Stimulated activated CD4-positive, alpha-beta T cell treated with anti-CD3 and anti-CD28 coated beads, Interleukin-4, amount 100 ng/mL, for 48 hours (primary cell): ENCODE measurements around the gene RNF25.
"Not testable (repeated sequence)": the region's sequence is repeated elsewhere in the genome, so short reads cannot be mapped to it uniquely, and the experiment has no call there.

Experiments used
- DNase-seq, 2 donors: peaks; one replicate each; pipeline ENCODE4 v3.0.0-alpha.2; 2020; ENCODE audit warnings: low read depth in 2 of 2

RNF25 gene, protein sequence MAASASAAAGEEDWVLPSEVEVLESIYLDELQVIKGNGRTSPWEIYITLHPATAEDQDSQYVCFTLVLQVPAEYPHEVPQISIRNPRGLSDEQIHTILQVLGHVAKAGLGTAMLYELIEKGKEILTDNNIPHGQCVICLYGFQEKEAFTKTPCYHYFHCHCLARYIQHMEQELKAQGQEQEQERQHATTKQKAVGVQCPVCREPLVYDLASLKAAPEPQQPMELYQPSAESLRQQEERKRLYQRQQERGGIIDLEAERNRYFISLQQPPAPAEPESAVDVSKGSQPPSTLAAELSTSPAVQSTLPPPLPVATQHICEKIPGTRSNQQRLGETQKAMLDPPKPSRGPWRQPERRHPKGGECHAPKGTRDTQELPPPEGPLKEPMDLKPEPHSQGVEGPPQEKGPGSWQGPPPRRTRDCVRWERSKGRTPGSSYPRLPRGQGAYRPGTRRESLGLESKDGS

DNA sequence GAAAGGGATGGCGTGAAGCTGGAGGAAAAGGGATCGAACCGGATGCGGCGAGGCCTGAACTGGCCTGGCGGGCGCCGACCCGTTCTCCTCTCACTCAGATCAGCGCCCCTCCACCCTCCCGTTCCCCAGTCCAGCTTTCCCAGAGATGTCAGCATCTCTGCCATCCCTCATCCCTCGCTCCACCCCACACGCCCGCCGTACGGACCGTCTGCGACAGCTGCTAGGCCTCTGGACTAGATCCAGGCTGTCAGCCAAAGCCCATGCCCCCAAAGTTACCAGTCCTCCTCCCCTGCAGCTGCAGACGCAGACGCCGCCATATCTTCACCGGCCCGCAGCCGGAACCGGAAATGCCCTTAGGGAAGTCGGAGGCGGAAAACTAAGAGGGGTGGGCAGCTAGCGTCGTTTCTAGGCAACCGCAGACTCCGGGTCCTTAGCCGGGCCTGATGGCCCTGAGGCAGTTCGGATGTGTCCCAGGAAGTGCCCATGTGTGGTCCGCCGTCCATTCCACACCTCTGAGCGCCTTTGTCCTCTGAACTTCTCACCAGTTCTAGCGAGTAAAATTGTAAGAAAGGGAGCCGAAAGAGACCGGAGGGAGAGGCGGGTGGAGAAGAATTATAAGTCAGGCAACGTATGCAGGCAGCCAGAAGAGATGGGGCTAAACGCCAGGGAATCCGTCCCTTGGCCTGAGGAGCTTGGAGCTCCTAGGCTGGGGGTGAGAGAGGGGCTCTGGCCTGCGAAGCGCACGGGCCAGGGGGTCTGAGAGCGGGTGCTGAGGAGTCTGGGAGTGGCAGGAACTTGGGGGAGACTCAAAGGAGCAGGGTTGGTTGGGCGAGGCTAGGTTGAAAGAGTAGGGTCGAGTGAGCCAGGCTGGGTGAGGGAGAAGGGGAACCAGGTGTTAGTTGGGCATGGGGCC, at the start of gene RNF25, which contains the start of gene STK36:
Gene RNF25, minus strand, starts transcription at position 349 of the 913 bp plus-strand sequence. Its CDS starts 32 bp downstream, at position 317.
Gene STK36, plus strand, starts transcription at position 433 of the 913 bp plus-strand sequence. CDS start 744 bp downstream, outside the sequence.
- peak; percentile 77 to 79 for DNase-seq

DNA sequence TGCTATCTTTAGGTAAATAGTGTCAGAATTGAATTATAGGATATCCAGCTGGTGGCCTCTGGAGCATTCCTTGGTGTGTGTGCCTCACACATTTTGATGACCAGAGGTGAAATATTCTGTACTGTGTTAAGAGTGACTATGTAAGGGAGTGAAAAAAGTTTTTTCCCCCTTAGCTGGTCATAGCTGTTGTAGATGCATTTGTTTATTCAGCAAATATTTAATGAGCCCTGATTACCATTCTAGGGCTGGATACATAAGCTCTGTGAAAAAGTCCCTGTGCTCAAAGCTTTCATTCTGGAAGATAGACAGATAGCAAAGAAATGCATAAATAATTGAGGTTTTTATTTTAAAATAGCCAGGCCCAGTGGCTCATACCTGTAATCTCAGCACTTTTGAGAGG, 49.7 kb upstream of the RNF25 start:
- DNase-seq = no peak

DNA sequence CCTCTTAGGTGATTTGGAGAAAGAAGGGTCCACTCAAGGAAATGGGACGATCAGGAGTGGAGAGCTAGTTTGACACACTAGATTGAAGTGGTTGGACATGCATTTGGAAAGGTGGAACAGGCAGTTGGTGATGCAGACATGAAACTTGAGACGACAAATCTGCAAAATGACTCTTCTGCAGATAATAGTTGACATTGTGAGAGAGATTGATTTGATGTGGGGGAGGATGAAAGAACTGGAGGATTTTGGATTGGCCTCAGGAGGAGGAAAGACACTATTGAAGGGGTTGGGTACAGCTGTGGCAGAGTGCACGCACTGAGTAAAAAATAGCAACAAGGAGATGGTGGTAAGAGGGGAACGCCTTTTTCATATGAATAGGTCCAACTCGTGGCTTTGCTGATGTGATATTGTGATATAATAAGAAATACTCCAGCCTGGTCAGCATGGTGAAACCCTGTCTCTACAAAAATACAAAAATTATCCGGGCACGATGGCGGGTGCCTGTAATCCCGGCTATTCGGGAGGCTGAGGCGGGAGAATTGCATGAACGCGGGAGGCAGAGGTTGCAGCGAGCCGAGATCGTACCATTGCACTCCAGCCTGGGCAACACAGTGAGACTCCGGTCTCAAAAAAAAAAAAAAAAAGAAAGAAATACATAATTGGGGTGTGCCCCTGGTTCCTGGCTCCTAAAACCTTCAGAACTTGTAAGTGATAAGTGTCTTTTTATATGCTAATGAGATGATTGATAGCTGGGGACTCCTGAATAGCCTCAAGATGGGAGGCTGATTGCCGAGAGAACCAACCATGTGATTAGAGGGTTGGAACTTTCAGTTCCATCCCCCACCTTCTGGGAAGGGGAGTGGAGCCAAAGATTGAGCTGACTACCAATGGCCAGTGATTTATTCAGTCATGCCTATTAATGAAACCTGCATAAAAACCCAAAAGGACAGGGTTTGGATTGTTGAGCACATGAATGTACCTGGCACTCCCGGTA, 48.5 kb upstream of the RNF25 start:
- DNase-seq = no peak

DNA sequence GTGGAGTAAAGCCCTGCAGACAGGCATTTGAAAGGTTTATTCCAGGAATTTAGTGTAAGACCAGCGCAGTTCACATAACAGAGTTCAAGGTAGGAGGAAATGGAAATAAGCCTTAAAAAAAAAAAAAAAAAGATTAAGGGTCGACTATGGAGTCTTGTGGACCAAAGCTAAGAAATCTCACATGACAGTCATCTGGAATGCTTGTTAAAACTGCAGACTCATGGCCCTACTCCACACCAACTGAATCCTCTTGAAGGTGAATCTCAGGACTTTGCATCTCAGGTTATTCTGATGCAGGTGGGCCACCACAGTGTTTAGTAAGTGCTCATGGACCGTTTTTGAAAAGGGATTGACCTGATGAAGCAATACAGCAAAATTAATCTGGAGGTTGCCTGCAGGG, 47.7 kb upstream of the RNF25 start:
- no peak for DNase-seq

DNA sequence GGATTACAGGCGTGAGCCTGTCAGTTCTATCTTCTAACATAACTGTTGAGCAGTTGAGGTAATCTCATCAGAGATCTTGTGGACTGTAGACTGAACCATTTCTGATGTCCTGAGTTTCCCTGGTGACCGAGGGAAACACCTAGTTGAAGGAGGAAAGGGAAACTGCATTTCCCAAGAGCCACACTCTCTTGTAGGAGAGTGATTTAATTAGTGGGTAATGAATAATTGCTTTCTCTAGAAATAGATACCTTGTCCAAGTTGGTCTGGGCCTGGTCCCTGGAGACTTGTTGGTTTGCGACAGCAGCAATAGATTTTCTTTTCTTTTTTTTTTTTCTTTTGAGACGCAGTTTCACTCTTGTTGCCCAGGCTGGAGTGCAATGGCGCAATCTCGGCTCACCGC, 46.3 kb upstream of the RNF25 start:
- DNase-seq = no peak

DNA sequence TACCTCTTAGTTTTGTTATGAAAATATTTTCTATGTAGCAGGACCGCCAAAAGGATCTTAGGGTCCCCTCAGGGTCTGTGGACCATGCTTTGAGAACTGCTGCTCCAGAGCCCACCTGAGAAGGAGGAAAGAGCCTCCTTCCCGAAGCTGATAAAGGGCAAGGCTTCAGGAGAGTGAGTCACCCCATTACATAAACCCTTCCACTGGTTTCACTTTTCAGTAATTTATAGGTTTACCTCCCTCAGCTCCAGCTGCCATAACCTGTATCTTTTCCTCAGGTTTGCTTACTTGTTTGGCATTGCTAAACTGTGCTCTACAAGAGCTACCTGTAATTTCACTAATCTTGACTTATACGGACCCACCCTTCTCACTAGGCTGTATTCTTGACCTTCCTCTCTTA, 45.5 kb upstream of the RNF25 start:
- no peak for DNase-seq

DNA sequence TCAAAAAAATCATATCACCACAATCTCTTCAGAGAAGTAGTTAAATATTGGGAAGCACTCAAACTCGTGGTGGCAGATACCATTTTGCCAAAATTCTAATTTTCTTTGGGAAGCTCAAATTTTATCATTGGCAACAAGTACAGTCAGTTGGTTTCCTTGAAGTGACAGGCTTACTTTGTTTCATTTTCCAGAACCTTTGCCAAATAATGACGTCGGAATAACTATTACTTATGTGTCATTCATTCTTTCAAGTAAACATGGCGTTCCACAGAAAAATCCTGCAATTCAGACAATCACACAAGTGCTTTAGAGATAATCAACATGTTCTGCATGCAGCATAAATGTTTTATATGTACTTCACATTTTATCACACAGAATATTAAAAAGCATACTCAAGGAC, 44.3 kb upstream of the RNF25 start:
- DNase-seq = no peak

DNA sequence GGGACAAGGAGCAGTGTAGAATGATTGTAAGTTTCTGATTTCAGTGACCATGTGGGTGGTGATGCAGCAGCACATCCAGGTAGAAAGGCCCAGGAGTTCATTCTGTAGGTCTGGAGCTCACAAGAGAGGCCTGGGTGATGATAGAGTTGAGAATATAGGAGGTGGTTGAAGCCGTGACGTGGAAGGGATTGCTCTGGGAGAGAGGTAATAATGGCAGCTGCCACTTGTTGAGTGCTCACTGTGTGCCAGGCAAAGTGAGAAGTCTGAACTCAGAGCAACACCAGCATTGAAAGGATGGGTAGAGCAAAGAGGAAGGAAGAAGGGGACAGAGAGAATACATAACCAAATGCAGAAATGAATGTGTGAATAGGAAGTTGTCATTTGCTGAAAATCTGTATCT, 42.1 kb upstream of the RNF25 start:
- no peak for DNase-seq

DNA sequence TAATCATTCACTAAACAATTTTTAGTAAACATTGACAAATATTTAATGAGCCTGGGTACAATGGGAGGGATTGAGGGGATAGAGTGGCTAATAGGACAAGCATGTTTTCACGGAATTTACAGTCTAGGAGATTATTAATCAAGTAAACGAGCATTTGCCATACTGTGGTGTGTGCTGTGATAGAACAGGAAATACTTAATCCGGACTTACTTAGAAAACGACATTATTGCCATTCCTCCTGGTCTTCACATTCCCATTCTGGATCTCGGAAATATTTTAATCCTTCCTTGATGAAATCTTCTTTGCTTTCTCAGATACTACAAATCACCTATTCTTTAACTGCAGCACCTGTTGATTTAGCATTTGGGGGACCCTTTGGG, 39.7 kb upstream of the RNF25 start:
- DNase-seq = no peak

DNA sequence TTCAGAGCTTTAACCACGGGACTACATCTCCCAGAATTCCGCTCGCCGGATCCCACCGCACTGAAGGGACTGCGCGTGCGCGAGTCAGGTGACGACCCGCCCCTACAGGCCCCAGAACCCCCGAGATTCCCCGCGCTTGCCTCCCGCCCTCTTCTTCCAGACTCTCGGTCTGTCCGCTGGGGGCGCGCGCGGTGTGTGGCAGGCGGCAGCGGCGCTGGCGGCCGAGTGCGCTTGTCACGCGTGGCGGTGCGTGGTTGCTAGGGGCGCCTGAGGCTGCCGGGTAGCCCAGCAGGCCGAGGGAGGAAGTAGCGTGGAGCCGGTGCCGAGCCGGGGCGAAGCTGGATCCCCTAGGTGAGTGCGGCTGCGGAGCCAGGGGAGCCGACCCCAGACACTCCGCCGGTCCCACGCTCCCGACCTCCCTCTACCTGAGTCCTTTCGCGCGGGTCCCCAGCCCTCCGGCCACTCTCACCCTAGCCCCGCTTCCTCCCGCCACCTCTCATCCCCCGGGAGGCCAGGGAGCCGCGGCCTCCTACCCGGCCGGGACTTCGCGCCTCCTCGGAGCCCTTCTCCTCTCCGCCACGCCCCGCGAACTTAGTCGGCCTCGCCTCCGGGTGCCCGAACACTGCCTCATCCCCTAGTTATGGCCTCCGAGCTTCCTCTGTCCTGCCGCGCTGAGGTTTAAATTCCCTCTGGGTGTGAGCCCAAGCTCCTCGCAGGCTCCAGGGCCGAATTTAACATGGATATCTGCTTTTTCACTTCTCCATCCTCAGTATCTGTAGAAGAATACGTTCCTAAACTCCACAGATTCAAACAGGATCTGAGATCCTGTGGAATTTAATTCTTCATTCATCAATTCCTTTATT, 39.1 kb upstream of the RNF25 start, which contains the start of gene TTLL4:
Gene TTLL4, plus strand, starts transcription at position 149 of the 863 bp plus-strand sequence. CDS start 26,842 bp downstream, outside the sequence.
- DNase-seq = peak; percentile 97 to 98

DNA sequence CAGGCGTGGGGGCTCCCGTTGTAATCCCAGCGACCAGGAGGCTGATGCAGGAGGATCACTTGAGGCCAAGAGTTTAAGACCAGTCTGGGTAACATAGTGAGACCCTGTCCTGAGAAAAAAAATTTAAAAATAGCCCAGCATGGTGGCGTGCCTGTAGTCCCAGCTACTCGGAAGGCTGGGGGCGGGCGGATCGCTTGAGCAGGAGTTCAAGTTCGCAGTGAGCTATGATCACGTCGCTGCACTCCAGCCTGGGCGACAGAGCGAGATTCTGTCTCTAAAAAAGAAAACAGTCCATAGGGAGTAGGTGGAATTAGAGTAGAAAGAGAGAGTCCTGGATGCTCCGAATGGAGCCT, 38.5 kb upstream of the RNF25 start:
- DNase-seq = peak in 1 of 2 donors; percentile 5

DNA sequence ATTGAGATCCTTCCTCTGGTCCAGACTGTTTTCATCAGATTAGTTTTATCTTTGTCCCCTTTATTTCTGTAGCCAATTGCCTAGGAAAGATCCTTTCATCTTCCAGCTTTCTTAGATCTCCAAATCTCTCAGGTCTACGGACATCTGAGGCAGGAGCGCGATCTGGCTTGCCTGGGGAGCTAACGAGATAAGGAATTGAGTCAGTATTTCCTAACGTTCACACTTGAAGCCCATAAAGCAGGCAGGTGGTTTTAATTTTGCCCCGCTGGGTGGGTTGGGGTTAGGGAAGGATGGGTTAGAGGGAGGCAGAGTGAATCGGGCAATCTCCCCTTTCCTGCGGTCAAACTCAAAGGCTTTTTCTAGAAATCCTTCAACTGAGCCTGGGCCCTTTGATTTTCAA, 38.1 kb upstream of the RNF25 start:
- DNase-seq = no peak

DNA sequence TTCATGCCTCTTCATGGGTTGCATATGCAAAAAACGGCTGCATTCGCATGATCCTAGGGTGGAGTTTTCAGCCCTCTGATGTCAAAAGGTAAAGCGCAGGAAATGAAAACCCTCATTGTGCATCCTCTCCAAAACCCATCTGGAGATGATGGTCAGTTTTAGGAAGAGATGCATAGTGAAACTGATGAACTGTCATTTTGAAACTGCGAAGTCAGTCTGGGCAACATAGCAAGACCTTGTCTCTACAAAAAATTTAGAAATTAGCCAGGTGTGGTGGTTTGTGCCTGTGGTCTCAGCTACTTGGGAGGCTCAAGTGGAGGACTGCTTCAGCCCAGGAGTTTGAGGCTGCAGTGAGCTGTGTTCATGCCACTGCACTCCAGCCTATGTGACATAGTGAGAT, 36.3 kb upstream of the RNF25 start:
- no peak for DNase-seq

DNA sequence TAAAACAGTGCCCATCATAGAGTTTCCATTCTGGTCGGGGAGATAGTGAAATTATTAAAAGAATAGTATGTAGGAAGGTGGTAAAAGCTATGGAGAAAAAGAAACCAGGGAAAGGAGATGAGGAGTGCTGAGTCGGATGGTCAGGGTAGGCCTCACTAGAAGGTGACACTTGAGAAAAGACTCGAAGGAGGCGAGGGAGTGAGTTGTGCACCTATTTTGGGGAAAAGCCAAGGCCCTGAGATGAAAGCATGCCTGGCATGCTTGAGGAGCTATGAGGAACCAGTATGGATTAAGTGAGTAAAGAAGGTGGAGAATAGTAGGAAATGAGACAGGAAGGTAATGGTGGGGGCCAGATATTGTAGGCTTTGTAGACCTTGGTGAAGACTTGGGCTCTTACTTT, 31.5 kb upstream of the RNF25 start:
- DNase-seq = no peak

DNA sequence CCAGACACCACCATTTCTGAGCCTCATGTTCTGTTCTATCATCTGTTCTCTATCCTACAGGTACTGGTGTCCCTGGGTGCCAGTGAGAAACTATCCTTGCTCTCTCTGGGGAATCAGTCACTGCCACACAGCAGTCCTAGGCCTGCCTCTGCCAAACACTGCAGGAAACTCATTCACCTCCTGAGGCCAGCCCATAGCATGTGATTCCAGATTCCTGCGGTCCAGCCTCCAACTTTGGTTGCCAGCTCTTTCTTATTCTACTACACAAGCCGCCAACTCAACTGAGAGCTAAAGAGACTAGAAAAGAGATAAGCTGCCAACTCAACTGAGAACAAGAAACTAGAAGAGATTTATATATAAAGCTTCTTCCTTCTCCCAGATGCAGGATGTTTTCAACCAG, 30.0 kb upstream of the RNF25 start:
- DNase-seq = no peak

DNA sequence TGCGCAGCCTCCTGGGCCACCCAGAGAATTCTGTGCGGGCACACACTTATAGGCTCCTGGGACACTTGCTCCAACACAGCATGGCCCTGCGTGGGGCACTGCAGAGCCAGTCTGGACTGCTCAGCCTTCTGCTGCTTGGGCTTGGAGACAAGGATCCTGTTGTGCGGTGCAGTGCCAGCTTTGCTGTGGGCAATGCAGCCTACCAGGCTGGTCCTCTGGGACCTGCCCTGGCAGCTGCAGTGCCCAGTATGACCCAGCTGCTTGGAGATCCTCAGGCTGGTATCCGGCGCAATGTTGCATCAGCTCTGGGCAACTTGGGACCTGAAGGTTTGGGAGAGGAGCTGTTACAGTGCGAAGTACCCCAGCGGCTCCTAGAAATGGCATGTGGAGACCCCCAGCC, 27.1 kb upstream of the RNF25 start:
- DNase-seq = no peak

DNA sequence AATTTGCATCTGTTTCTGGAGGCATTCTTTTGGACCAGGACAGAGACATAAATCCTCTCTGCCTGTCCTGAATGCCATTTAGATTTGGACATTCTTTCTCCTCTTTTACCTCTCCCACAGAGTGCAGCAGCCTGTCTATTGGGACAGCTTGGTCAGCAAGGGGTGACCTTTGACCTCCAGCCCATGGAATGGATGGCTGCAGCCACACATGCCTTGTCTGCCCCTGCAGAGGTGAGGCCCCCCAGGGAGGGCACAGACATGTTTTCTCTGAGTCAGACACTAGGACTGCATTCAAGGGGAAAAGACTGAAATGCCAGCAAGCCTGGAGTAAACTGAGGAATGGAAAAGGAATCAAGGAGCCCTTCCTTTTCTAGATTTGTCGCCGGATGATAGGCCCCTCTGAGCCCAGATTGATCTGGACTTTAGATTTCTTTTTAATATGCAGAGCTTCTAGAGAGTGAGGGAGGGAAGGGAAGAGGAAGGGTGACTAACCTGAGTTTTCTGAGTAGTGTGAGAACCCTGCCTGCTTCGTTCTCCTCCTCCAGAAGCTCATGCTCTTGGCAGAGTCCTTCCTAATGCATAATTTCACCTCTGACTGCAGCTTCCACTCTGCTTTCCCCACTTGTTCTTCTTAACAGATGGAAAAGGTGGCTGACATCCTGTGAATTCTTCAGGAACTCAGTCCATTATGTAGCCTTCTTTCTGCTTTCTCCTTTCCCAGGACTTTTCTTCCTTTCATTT, 22.8 kb upstream of the RNF25 start:
- no peak for DNase-seq

DNA sequence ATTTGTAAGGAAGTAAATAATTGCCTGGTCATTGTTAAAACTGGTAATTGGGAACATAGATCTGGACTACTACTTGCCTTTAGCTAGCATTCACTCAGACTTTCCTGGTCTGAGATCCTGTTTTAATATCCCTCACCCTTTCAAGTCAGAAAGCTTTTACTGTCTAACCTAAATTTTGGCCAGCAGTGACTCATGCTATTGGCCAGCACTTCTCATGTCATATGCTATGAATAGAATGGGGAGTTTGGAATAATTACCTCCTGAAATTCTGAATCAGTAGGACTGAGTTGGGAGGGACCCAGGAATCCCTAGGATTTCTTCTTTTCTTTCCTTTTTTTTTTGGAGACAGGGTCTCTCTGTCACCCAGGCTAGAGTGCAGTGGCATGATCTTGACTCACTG, 19.4 kb upstream of the RNF25 start:
- DNase-seq = no peak

DNA sequence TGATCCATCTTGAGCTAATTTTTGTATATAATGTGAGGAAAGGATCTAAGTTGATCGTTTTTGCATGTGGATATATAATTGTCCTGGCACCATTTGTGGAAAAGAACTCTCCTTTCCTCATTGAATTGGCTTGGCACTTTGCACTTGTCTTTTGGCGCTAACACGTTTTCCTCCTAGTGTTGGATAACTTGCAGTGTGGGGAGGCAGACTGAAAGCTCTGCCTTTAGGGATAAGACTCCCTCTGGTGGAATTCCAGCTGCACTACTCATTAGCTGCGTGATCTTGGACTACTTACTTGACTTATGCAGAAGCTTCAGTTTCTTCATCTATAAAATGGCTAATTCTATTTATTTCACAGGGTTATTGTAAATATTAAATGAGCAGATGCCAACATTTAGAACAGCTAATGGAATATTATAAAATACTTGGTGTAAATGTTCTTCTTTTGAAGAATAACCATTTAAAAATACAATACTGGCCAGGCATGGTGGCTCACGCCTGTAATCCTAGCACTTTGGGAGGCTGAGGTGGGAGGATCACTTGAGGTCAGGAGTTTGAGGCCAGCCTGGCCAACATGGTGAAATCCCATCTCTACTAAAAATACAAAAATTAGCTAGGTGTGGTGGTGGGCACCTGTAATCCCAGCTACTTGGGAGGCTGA, 15.7 kb upstream of the RNF25 start:
- DNase-seq = not testable (repeated sequence)
